Ammon's horn (tissue), 1 donor: ENCODE data around the gene DHRS7B.

ENCODE experiments used
- DNase-seq: peaks from one replicate; pipeline ENCODE4 v3.0.0-alpha.2; 2016; ENCODE audit warnings: low spot score

Gene DHRS7B

GRCh38 chr17:21157586-21158370, 31.0 kb downstream of the DHRS7B start:
- DNase-seq, result no peak

- DNase-seq, result no peak
Measured at GRCh38 chr17:21160401-21160800, 33.6 kb downstream of the DHRS7B start.

- no peak for DNase-seq
Measured at GRCh38 chr17:21161498-21162393, 35.0 kb downstream of the DHRS7B start.

DNA sequence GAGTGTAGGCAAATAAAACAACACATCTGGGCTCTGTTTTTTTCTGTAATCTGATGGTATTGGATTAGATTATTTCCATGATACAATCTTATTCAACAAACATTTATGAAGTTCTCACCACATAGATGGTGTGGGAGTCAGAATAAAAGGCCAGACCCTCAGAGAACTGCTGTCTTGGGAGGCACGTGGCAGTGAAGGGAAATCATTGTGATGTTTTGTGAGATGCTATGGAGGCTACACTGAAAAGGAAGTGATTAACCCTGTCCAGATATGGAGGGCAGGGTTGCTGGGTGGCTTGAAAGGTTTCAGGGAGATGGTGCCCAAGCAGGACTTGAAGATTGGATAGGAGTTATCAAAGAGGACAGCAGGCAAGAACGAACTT, 35.6 kb downstream of the DHRS7B start:
- no peak for DNase-seq

GRCh38 chr17:21163101-21163500, 36.3 kb downstream of the DHRS7B start:
- no peak for DNase-seq

DNA sequence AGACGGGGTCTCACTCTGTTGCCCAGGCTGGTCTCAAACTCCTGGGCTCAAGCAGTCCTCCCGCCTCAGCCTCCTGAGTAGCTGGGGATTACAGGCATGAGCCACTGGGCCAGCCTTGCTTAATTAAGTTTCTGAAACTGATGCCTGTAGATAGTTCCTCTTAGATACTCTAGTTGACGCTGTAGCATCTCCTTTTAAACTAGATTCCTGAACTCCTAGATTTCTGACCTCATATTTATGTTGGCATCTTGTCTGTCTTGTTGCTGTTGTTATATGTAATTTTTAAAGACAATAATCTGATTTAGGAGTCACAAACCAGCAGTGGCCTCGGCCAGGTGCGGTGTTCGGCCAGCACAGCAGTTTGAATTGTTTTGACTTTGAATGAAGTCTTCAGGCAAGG, 37.5 kb downstream of the DHRS7B start:
- DNase-seq, result no peak

DNA sequence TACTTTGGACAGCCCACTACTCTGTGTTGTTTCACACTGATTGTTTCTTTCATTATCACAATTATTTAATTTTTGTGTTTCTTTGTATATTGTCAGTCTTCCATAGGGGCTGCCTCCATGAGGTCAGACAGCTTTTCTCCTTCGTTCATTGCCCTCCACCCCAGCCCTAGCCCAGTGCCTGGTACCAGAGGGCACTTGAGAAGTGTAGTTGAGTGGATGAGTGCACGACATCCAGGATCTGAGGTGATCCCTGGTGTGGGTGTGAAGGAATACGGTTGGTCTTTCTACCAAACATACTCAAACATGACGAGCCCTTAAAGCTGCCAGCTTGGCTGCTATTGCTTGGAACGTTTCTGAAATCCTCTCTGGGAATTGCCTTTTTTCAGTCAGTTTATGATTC, 37.9 kb downstream of the DHRS7B start:
- DNase-seq, result no peak

- DNase-seq, result no peak
Measured at GRCh38 chr17:21165922-21166594, 39.3 kb downstream of the DHRS7B start.

GRCh38 chr17:21166595-21167210, 39.9 kb downstream of the DHRS7B start:
- DNase-seq, result no peak

GRCh38 chr17:21167303-21167702, 40.5 kb downstream of the DHRS7B start:
- no peak for DNase-seq

- no peak for DNase-seq
Measured at GRCh38 chr17:21168555-21168865, 41.7 kb downstream of the DHRS7B start.

DNA sequence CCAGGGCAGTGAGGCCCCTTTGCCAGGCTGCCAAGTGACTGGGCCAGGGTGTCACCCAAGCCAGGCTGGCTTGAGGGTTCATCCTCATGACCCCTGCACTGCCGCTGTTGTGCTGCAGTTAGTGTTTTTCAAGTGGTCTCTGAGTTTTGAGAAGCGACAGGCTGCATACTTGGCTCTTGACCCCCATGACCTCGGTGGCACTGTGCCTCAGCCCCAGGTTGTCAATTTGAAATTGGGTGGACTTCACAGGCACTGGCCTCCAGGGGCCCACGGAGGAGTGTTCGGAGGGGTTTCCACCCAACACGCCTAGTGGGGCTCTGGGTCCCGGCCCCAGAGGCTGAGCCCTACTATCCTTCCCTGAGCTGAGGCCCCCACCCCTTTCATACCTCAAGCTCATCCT, 42.7 kb downstream of the DHRS7B start:
- no peak for DNase-seq

GRCh38 chr17:21170809-21171208, 44.0 kb downstream of the DHRS7B start:
- no peak for DNase-seq

DNA sequence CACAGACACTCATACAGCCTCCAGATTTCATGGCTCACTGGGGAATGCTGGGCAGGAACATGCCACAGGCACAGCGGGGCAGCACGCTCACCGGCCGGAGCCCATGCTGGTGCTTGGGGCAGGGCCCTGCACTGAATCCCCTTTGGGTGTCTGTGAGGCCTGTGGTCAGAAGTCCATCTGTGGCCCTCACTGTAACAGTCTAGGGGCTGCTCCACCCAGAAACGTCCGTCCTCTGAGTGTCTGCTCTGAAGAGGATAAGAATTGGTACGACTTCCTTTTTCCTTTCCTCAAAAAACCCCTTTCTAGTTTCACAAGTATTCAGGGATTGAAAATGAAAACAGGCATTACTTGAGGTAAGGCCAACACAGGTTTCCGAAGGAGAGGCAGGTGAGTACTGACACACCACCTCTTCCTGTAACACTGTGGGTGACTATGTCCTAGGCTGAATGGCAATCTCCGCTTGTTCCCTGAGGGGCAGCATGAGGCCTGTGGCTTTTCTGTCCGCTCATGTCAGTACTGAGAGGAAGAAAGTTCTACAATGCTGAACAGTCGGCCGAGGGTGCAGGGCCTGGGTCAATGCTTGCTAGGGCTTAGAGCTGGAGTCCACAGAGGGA, 44.7 kb downstream of the DHRS7B start:
- no peak for DNase-seq

GRCh38 chr17:21171970-21172510, 45.3 kb downstream of the DHRS7B start:
- no peak for DNase-seq

DNA sequence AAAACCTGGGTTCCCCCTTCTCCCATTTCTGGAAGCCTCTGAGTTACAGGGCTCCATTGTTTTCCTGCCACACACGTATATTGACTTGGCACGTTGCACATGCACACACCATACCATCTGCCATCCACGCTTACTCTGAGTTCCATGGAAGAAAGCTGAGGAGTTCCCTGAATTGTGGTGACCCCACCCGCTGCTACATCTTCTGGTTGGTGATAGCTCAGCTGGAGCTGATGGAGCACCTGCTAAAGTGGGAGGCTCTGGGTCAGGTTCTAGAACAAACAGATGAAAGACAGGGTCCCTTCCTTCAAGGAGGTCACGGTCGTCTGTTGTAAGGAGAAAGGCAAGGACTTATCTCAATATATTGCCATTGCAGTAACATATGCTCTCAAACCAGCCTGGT, 46.1 kb downstream of the DHRS7B start:
- no peak for DNase-seq

GRCh38 chr17:21173543-21173942, 46.8 kb downstream of the DHRS7B start:
- DNase-seq, result no peak

DNA sequence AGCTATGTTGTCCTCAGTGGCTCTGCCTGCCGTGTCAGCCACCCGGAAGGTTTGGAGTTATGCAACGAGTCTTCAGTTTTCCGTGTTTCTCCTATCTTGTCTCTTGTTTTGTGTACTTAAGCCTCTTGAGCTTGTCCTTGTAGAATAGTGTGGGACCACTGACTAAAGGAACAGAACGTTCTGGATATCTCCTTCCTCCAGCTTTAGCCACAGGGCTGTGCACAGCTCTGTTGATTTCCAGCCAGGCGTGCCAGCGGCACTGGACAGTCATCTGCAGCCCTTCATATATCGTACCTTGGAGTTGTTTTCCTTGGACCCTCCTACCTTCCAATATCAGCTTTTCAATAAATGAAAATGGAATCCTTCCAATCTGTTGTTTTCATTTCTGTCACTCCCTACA, 47.4 kb downstream of the DHRS7B start:
- DNase-seq, result no peak

GRCh38 chr17:21174713-21175112, 47.9 kb downstream of the DHRS7B start:
- no peak for DNase-seq

DNA sequence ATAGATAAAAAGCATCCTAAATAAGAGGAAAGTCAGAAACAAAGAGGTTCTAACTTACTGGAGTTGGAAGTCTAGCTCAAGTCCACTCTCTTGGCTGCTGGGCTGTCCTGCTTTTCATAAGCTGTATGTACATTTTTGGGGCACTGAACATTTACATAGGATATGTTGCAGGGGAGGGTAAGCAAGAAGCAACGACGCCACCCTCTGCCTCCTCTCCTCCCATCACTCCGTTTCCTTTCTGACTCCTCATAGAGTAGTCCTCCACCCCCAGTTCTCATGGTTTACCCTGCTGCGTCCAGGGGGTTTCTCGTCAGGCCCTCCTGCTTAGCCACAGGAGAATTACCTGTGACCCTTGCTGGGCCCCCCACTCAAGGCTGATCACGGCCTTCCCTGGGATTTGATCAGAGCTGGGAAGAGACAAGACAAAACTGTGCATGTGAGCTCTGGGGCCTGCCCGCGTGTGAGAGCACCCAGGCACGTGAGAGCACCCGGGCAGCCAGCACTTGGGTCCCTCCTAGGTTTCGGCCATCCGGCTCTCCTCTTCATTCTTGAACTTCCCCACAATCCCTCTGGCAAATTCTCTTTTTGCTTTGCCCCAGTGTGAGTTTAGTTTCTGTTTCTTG, 50.1 kb downstream of the DHRS7B start:
- DNase-seq, result no peak

- no peak for DNase-seq
Measured at GRCh38 chr17:21177401-21177800, 50.6 kb downstream of the DHRS7B start.
